GM12878 (cell line): Measurements from ENCODE around the gene REPS2. TPM values are rescaled to one million over a fixed set of nuclear protein-coding genes. Genes with fewer than 3 reads are reported as not detected.

Experiments
- ATAC-seq: fragments of 200-7000 bp; cut with Tn5 transposase; 3 replicates; pipeline ENCODE4 v1.9.1; 2020; ENCODE audit warnings: mild to moderate bottlenecking, moderate library complexity
- BruUV-seq: library from RNA; stranded (reverse); fragments of 400-500 nt; replicated peaks from 2 replicates; lab custom pipeline; 2021; lab: Mats Ljungman, UMichigan
- CTCF ChIA-PET: fragments of 300-600 bp; sonication (Branson Sonifier 250); formaldehyde crosslinking; extraction: SDS; loops from one replicate; lab custom pipeline; 2021; ENCODE audit warnings: inconsistent platforms; lab: Yijun Ruan, JAX
- POLR2A ChIA-PET: fragments of 350-600 bp; formaldehyde crosslinking; extraction: SDS; loops from one replicate; lab custom pipeline; 2021; ENCODE audit warnings: inconsistent platforms; lab: Charles Lee
- RAD21 ChIA-PET: fragments of 300-600 bp; sonication (Branson Sonifier 250); formaldehyde crosslinking; loops from one replicate; lab custom pipeline; 2023; ENCODE audit warnings: antibody characterized with exemption; ENCODE audit not compliant: unreplicated experiment; lab: Charles Lee
- SMC1A ChIA-PET: fragments of 300-600 bp; sonication (Branson Sonifier 250); formaldehyde crosslinking; loops from one replicate; lab custom pipeline; 2023; ENCODE audit not compliant: unreplicated experiment, uncharacterized antibody; lab: Charles Lee
- DNase-seq: peaks from one replicate; pipeline ENCODE4 v3.0.0-alpha.2; 2011; ENCODE audit warnings: low read depth, low spot score
- FAIRE-seq: peaks from 3 replicates; lab custom pipeline; 2011; peaks lifted over from hg19 to GRCh38; lab: Jason Lieb, UNC
- H2AFZ ChIP-seq: 2 replicates; pipeline ENCODE4 v1.6.0; 2011; ENCODE audit warnings: low read depth, low read length, control low read depth; ENCODE audit not compliant: control insufficient read depth
- H3K27ac ChIP-seq: 2 replicates; pipeline ENCODE4 v1.5.1; 2011; ENCODE audit warnings: control low read depth; ENCODE audit not compliant: control insufficient read depth, insufficient read depth
- H3K27me3 ChIP-seq, 2 experiments: replicated peaks in 1 of 2; 2 replicates each; pipeline versions ENCODE4 v1.6.0 to v1.6.1; 2011; ENCODE audit warnings: low read length in 1 of 2; ENCODE audit not compliant: control insufficient read depth in 2 of 2, insufficient read depth in 2 of 2
- H3K36me3 ChIP-seq, 2 experiments: 2 replicates each; pipeline ENCODE4 v1.5.1; 2011; ENCODE audit warnings: low read length in 1 of 2; ENCODE audit not compliant: control insufficient read depth in 2 of 2, insufficient read depth in 2 of 2
- H3K4me1 ChIP-seq: 2 replicates; pipeline ENCODE4 v1.6.1; 2011; ENCODE audit warnings: mild to moderate bottlenecking, low read length, moderate library complexity, mixed read lengths; ENCODE audit not compliant: control insufficient read depth, insufficient read depth
- H3K4me2 ChIP-seq: 2 replicates; pipeline ENCODE4 v1.6.0; 2011; ENCODE audit warnings: control low read depth; ENCODE audit not compliant: control insufficient read depth, insufficient read depth
- H3K4me3 ChIP-seq: fragments of 200-600 bp; sonication (generic); 2 replicates; pipeline ENCODE4 v1.5.1; 2016
- H3K79me2 ChIP-seq: 2 replicates; pipeline ENCODE4 v1.6.0; 2011; ENCODE audit warnings: low read length; ENCODE audit not compliant: control insufficient read depth, insufficient read depth
- H3K9ac ChIP-seq: 2 replicates; pipeline ENCODE4 v1.8.0; 2011; ENCODE audit warnings: low read length, control low read depth, mixed read lengths; ENCODE audit not compliant: control insufficient read depth, insufficient read depth
- H3K9me3 ChIP-seq: replicated peaks from 3 replicates; pipeline ENCODE4 v1.5.1; 2011; ENCODE audit warnings: mild to moderate bottlenecking, low read length; ENCODE audit not compliant: control insufficient read depth, insufficient read depth
- H4K20me1 ChIP-seq: 2 replicates; pipeline ENCODE4 v1.6.0; 2011; ENCODE audit not compliant: control insufficient read depth, insufficient read depth
- ASH2L ChIP-seq: fragments of 300-600, 200-600 bp; sonication (generic); IDR thresholded peaks from 2 replicates; pipeline ENCODE4 v1.6.1; 2017; ENCODE audit warnings: low read depth, mild to moderate bottlenecking, borderline replicate concordance
- CEBPB ChIP-seq, 2 experiments: fragments of 150-350 bp in 1 of 2; IDR thresholded peaks; 2 replicates each; pipeline ENCODE4 v1.6.1; 2012 to 2014; ENCODE audit warnings: low read depth in 2 of 2, low read length in 2 of 2, borderline replicate concordance in 1 of 2, inconsistent platforms in 1 of 2
- CREB1 ChIP-seq: IDR thresholded peaks from 2 replicates; pipeline ENCODE4 v1.6.1; 2012; ENCODE audit warnings: low read depth, mild to moderate bottlenecking, inconsistent platforms
- IKZF2 ChIP-seq, 2 experiments: fragments of 450-650 bp; IDR thresholded peaks; 2 replicates each; pipeline ENCODE4 v1.6.1; 2017; ENCODE audit warnings: mild to moderate bottlenecking in 2 of 2, moderate library complexity in 2 of 2
- IRF3 ChIP-seq: fragments of 450-650 bp; IDR thresholded peaks from 2 replicates; pipeline ENCODE4 v1.6.1; 2014; ENCODE audit warnings: mild to moderate bottlenecking
- NR2F1 ChIP-seq: fragments of 450-650 bp; conservative IDR thresholded peaks from 2 replicates; pipeline ENCODE4 v1.6.1; 2017; ENCODE audit warnings: mild to moderate bottlenecking
- PAX5 ChIP-seq: IDR thresholded peaks from 2 replicates; pipeline ENCODE4 v1.6.1; 2011; ENCODE audit warnings: low read depth, low read length, borderline replicate concordance
- RELB ChIP-seq: fragments of 450-650 bp; IDR thresholded peaks from 2 replicates; pipeline ENCODE4 v1.6.1; 2017; ENCODE audit warnings: low read depth, mild to moderate bottlenecking, moderate library complexity
- SPI1 ChIP-seq: IDR thresholded peaks from 2 replicates; pipeline ENCODE4 v1.6.1; 2011; ENCODE audit warnings: low read depth, mild to moderate bottlenecking, low read length, moderate library complexity, borderline replicate concordance; ENCODE audit not compliant: insufficient read depth
- TCF12 ChIP-seq: IDR thresholded peaks from 2 replicates; pipeline ENCODE4 v1.6.1; 2011; ENCODE audit warnings: low read depth, mild to moderate bottlenecking, low read length
- ZNF622 ChIP-seq: fragments of 450-650 bp; IDR thresholded peaks from 2 replicates; pipeline ENCODE4 v1.6.1; 2017; ENCODE audit warnings: mild to moderate bottlenecking, inconsistent platforms
- in situ Hi-C: fragments of 300-500 bp; cut with MboI; formaldehyde crosslinking; loops from 9 replicates; pipeline ENCODE4 v1.14.3; 2018; ENCODE audit warnings: mixed read lengths
- intact Hi-C: fragments of 100-400 bp; cut with micrococcal nuclease; formaldehyde crosslinking; loops from one replicate; pipeline ENCODE4 v1.14.2; 2022; ENCODE audit not compliant: unreplicated experiment
- polyA plus RNA-seq, 11 experiments: library from polyadenylated mRNA; depleted of rRNA in 4 of 11; unstranded in 6 of 11; stranded (reverse) in 5 of 11; fragments of >200 nt; fragmentation: Nextera tagmentation in 4 of 11; fragmentation: Illumina TruSeq in 1 of 11; extraction: Ambion mirVana in 4 of 11; extraction: Trizol in 1 of 11; gene quantifications; 1 replicate in 1 of 11; 2 replicates in 10 of 11; pipeline versions ENCODE4 v1.2.1 to v1.2.3, GENCODE V29; 2011 to 2016; ENCODE audit warnings: inconsistent platforms in 2 of 11, missing spikeins in 2 of 11, low read depth in 1 of 11
- total RNA-seq, 4 experiments: library from RNA; depleted of rRNA in 3 of 4; stranded (reverse); fragments of >200 nt in 3 of 4; fragmentation: Illumina TruSeq in 1 of 4; extraction: Trizol in 1 of 4; gene quantifications; 2 replicates each; pipeline versions ENCODE4 v1.2.1 to v1.2.3, GENCODE V29; 2013 to 2021

Gene REPS2
- total and polyA plus RNA-seq, 10 of the 15 experiments (the other 5 are each of a cell fraction or from before 2014, with no cell fraction given), result 2.1 to 6.8 (median 3.9) TPM

GRCh38 chrX:16920075-16920474 lies 26.4 kb upstream of the REPS2 start:
- POLR2A ChIA-PET, result no interaction called here

More at GRCh38 chrX:16920075-16920474, 26.4 kb upstream of the REPS2 start:
- BruUV-seq, result no TSS peak
- in situ Hi-C loops (no loop called here), intact Hi-C loops (no loop called here)
- no peak overlapping the region for H2AFZ ChIP-seq
- TF ChIP-seq CREB1, result no peak
- no peak for TF ChIP-seq NR2F1
- TF ChIP-seq SPI1, result no peak
- TF ChIP-seq ASH2L, result no peak
- no peak for TF ChIP-seq PAX5
- TF ChIP-seq RELB, result no peak
- no peak for TF ChIP-seq CEBPB (IDR thresholded peaks at IDR 0.05; ENCODE audit: borderline replicate concordance in 1 of 2, low read depth in 2 of 2, low read length in 2 of 2)
- no peak for TF ChIP-seq IKZF2 (IDR thresholded peaks at IDR 0.05)
- no peak for TF ChIP-seq TCF12
- no peak for TF ChIP-seq IRF3
- TF ChIP-seq ZNF622, result no peak
- H3K9ac ChIP-seq, result no peak overlapping the region
- no peak overlapping the region for H3K27ac ChIP-seq
- FAIRE-seq (no peak), DNase-seq (no peak), ATAC-seq (no peak)
- H3K36me3 ChIP-seq, result no peaks in the 10 kb centered on the region
- ChIA-PET RAD21 (no interaction called here), SMC1A (interaction anchor here (1.0 kb wide), 1 partner anchor 37 kb away, joined by 3 read pairs; no protein-coding TSS in a partner anchor), CTCF (no interaction called here)
- no peak overlapping the region for H3K4me3 ChIP-seq
- H4K20me1 ChIP-seq, result no peaks in the 10 kb centered on the region
- no peaks in the 10 kb centered on the region for H3K79me2 ChIP-seq
- no peaks in the 10 kb centered on the region for H3K27me3 ChIP-seq
- no peaks in the 10 kb centered on the region for H3K9me3 ChIP-seq
- no peak overlapping the region for H3K4me2 ChIP-seq
- no peaks in the 10 kb centered on the region for H3K4me1 ChIP-seq
